GM19240 (cell line): Measurements from ENCODE around the gene TBKBP1.
A peak's percentile ranks its signal among the peaks of the same experiment; 100 is the strongest.
"Not testable (repeated sequence)": the region's sequence is repeated elsewhere in the genome, so short reads cannot be mapped to it uniquely, and the experiment has no call there.

ENCODE experiments used
- DNase-seq: peaks from one replicate; pipeline ENCODE4 v3.0.0; 2011; ENCODE audit warnings: low spot score; ENCODE audit not compliant: insufficient read length

The TBKBP1 gene

DNA sequence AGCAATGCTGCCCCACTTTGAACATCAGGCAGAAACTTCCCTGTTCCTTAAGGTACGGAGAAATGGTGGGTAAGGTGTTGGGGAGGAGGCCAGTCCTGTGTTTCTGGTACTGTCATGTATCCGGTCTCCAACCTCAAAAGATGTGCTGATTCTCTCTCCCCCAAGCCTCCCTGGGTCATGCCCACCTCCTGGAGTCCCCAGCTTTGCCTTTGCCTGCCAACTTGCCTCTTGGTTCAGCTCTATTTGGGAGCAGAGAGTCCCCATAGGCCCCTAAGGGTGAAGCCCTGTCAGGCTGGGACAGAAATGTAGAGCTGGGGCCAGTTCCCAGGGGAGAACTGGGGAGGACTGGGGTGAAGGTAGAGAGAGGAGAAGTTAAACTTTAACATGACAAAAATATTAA lies 37.4 kb downstream of the TBKBP1 start:
- DNase-seq = no peak

GRCh38 chr17:47732399-47733046 lies 38.6 kb downstream of the TBKBP1 start:
- DNase-seq = no peak

- DNase-seq = peak; percentile 95
These were observed 39.2 kb downstream of the TBKBP1 start, which contains the start of gene TBX21 for GRCh38 chr17:47733047-47733673. TSS of gene TBX21 (plus strand) at chr17:47733236. CDS start at chr17:47733455, 219 bp downstream.

DNA sequence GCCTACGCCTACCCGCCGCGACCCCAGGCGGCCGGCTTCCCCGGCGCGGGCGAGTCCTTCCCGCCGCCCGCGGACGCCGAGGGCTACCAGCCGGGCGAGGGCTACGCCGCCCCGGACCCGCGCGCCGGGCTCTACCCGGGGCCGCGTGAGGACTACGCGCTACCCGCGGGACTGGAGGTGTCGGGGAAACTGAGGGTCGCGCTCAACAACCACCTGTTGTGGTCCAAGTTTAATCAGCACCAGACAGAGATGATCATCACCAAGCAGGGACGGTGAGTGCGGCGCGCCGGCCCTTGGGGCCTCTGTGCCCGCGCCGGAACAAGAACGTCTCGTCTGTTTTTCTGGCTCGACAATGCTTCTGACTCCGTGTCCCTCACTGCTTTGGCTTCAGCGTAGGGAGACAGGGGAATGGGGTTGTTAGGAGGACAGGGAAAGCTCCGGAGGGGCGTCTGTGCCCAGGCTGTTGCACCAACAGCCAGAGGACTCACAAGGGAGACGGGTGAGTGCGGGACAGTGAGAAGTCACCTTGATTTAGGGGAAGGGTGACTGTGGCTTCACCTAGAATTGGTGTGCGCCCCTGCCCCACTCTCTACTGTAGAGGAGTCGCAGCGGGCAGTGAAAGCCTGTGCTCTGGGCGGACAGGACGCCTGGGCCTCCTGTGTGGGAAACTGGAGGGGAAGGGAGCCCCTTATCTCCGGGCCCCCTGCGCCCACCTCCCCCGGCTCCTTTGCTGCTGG lies 39.9 kb downstream of the TBKBP1 start:
- DNase-seq = no peak

DNA sequence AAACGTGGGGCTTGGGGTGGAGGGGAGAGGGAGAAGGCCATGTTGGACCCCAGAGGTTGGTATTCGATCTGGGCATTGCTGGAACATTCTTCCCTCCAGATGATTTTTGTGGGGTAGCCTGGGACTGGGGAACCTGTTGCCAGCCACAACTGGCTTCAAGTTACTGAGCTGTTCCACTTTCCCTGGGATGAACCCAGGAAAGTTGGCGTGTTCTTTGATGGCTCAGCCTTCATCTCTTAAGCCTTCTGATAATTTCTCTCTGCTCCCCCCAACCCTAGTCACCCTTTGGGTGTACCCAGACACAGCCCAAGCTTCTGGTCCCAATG lies 41.1 kb downstream of the TBKBP1 start:
- no peak for DNase-seq

DNA sequence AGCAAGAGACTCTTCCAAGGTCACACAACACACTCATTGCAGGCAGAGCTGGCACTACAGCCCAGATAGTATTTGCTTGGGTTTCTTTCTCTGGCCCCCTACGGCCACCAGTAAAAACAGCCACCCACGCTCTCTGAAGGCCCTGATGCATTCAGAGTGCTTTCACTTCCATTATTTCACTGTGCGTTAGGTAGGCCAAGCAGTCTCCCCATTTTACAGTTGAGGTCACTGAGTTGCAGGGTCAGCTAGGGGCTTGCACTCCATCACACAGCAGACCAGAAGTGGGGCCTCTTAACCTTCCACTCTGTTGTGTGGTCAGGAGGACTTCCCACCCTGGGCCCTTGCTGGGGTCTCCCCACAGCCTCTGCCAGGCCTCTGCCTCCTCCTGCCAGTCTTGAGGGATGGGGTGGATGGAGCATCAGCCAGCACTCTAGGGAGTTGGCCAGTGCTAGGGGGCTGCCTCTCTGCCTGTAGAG lies 41.6 kb downstream of the TBKBP1 start:
- peak; percentile 71 for DNase-seq

GRCh38 chr17:47736501-47737495 lies 42.8 kb downstream of the TBKBP1 start:
- no peak for DNase-seq

DNA sequence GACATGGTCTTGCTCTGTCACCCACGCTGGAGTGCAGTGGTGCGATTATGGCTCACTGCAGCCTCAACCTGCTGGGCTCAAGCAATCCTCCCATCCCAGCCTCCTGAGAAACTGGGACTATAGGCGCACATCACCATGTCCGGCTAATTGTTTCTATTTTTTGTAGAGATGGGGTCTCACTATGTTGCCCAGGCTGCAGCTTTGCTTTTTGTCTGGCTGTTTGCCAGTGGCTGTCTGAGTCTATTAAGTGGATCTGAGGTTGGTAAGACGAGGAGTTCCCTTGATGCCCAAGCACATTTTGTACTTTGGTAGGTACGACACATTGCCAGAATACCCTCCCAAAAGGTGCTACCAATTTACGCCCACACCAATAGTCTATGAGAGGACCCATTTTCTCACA lies 44.2 kb downstream of the TBKBP1 start:
- no peak for DNase-seq

DNA sequence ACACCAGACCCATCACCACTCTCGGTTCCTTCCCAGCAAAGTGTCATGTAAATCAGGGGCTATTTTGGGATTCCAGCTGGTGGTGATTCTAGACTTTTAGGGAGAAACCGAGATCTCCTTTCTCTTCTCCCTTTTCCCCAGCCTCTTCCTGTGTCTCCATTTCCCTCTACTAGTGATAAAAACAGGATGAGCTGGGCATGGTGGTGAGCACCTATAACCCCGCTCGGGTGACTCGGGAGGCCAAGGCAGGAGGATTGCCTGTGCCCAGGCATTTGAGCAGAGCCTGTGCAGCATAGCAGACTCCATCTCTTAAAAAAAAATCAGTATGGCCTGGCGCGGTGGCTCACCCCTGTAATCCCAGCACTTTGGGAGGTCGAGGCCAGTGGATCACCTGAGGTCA lies 45.2 kb downstream of the TBKBP1 start:
- DNase-seq = no peak

DNA sequence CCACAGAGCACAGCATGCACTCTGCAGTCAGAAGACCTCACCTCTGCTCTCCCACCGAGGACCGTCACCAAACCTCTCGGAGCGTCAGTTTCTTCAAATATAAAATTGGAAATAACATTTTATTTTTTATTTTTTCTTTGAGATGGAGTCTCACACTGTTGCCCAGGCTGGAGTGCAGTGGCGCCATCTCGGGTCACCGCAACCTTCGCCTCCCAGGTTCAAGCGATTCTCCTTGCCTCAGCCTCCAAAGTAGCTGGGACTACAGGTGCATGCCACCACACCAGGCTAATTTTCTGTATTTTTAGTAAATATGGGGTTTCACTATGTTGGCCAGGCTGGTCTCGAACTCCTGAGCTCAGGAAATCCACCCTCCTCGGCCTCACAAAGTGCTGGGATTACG lies 46.0 kb downstream of the TBKBP1 start:
- not testable (repeated sequence) for DNase-seq

- DNase-seq = no peak
These were observed 47.3 kb downstream of the TBKBP1 start for GRCh38 chr17:47741109-47741792.

- DNase-seq = no peak
These were observed 47.8 kb downstream of the TBKBP1 start for GRCh38 chr17:47741793-47742145.

GRCh38 chr17:47742319-47743181 lies 48.6 kb downstream of the TBKBP1 start:
- no peak for DNase-seq

DNA sequence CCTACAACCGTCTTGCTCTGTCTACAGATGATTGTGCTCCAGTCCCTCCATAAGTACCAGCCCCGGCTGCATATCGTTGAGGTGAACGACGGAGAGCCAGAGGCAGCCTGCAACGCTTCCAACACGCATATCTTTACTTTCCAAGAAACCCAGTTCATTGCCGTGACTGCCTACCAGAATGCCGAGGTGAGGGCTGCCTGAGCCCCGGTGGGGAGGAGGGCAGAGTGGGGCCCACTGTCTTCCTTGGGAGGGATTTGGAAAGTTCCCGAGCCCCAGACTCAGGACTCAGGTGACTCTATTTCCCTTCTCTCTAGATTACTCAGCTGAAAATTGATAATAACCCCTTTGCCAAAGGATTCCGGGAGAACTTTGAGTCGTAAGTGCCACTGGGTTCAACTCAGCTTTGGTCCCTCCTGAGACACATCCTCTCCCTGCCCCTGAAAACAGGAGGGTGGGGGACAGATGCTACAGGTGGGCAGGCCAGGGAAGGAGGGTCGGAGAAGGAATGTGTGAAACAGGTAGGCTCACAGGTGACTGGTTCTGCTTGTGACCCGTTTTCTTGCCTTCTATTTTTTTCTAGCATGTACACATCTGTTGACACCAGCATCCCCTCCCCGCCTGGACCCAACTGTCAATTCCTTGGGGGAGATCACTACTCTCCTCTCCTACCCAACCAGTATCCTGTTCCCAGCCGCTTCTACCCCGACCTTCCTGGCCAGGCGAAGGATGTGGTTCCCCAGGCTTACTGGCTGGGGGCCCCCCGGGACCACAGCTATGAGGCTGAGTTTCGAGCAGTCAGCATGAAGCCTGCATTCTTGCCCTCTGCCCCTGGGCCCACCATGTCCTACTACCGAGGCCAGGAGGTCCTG lies 50.4 kb downstream of the TBKBP1 start:
- no peak for DNase-seq

DNA sequence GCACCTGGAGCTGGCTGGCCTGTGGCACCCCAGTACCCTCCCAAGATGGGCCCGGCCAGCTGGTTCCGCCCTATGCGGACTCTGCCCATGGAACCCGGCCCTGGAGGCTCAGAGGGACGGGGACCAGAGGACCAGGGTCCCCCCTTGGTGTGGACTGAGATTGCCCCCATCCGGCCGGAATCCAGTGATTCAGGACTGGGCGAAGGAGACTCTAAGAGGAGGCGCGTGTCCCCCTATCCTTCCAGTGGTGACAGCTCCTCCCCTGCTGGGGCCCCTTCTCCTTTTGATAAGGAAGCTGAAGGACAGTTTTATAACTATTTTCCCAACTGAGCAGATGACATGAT lies 51.0 kb downstream of the TBKBP1 start:
- no peak for DNase-seq

DNA sequence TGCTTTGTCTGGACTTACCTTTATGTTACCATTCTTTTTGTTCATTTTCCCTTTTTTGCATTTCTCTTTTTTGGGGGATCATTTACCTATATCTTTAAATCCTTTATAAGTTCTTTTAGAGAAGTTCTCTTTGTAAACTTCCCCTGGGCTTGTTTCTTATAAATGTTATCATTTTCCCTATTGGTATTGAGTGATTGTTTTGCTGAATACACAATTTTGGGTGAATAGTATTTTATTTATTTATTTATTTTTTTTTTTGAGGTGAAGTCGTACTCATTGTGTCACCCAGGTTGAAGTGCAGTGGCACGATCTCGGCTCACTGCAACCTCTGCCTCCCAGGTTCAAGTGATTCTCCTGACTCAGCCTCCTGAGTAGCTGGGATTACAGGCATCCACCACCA lies 57.5 kb downstream of the TBKBP1 start:
- no peak for DNase-seq

DNA sequence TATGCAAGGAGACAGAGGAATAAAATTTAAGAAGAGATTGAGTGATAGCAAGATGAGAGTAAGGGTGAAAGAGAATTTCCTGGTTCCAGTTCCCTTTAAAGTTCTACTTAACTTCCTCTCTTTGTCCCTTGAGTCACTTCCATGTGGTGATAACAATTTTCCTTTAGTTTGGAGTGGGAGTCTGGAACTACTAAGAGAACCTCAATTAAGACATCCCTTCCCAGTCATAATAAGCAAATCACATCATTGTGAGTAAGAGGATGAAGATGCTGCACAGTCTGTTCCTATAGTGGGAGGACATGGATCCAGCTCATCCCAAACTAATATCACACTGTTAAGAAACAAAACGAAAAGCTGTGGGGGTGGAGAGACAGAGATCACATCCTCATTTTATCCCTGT lies 63.4 kb downstream of the TBKBP1 start:
- no peak for DNase-seq

DNA sequence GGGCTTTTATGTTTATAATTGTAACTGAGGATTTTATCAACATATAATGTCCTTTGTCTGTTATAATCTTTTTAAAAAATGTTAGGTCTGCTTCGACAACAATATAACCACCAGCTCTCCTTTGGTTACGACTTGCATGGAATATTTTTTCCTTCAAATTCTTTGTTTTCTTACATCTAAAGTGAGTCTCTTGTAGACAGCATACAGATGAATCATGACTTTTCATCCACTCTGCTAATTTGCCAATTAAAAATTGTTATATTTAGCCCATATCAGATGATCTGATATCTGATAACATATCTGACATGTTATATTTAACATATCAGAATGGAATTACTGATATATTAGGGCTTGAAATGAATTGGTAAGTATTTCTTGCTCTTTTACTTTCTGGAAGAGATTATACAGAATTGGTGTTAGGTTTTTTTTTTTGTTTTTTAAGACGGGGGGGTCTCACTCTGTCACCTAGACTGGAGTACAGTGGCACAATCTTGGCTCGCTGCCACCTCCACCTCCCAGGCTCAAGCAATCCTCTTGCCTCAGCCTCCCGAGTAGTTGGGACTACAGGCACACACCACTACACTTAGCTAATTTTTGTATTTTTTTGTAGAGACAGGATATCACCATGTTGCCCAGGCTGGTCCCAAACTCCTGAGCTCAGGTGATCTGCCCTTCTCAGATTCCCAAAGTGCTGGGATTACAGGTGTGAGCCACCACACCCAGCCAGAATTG lies 66.6 kb downstream of the TBKBP1 start:
- DNase-seq = no peak
